KMS-11 (cell line): ENCODE measurements around the gene SLC25A28.

Source experiments
- H2AFZ ChIP-seq: fragments of 200-600 bp; sonication (generic); 2 replicates; pipeline ENCODE4 v1.6.1; 2016; ENCODE audit warnings: antibody characterized with exemption, mixed run types, low read depth
- H3K27ac ChIP-seq: fragments of 200-600 bp; sonication (generic); 2 replicates; pipeline ENCODE4 v1.6.1; 2016; ENCODE audit warnings: mild to moderate bottlenecking, mixed run types
- H3K27me3 ChIP-seq: fragments of 200-600 bp; sonication (generic); 2 replicates; pipeline ENCODE4 v1.6.1; 2017; ENCODE audit warnings: mild to moderate bottlenecking, low read depth, mixed run types, moderate library complexity; ENCODE audit not compliant: insufficient read depth
- H3K36me3 ChIP-seq: fragments of 200-600 bp; sonication (generic); 2 replicates; pipeline ENCODE4 v1.6.1; 2017; ENCODE audit warnings: mild to moderate bottlenecking, mixed run types; ENCODE audit not compliant: insufficient read depth
- H3K4me1 ChIP-seq: fragments of 200-600 bp; sonication (generic); 2 replicates; pipeline ENCODE4 v1.6.1; 2016; ENCODE audit warnings: mild to moderate bottlenecking, low read depth, mixed run types; ENCODE audit not compliant: poor library complexity, severe bottlenecking
- H3K4me2 ChIP-seq: fragments of 200-600 bp; sonication (generic); 2 replicates; pipeline ENCODE4 v1.7.0; 2016; ENCODE audit warnings: mild to moderate bottlenecking, mixed run types
- H3K4me3 ChIP-seq: fragments of 200-600 bp; sonication (generic); IDR thresholded peaks from 2 replicates; pipeline ENCODE4 v1.6.1; 2017; ENCODE audit warnings: low read depth, low read length, mixed read lengths; ENCODE audit not compliant: insufficient read depth
- H3K79me2 ChIP-seq: fragments of 200-600 bp; sonication (generic); 2 replicates; pipeline ENCODE4 v1.6.1; 2016; ENCODE audit warnings: low read depth, mixed run types; ENCODE audit not compliant: insufficient read depth
- H3K9ac ChIP-seq: fragments of 200-600 bp; sonication (generic); 2 replicates; pipeline ENCODE4 v1.6.1; 2016; ENCODE audit warnings: mild to moderate bottlenecking, mixed run types
- H4K20me1 ChIP-seq: fragments of 200-600 bp; sonication (generic); 2 replicates; pipeline ENCODE4 v1.6.1; 2016; ENCODE audit warnings: mild to moderate bottlenecking, mixed run types; ENCODE audit not compliant: insufficient read depth
- CTCF ChIP-seq: fragments of 200-600 bp; sonication (generic); conservative IDR thresholded peaks from 2 replicates; pipeline ENCODE4 v1.6.1; 2017; ENCODE audit warnings: low read depth, mild to moderate bottlenecking, antibody characterized with exemption, low read length, moderate library complexity, mixed read lengths

Gene SLC25A28

GRCh38 chr10:99615426-99615825 is 4.8 kb downstream of the SLC25A28 start:
- Histone ChIP-seq H4K20me1 (no peaks in the 10 kb centered on the region), H3K4me3 (no peak overlapping the region), H3K79me2 (peaks cover 41% of the 10 kb centered on the region; the same call in 1 of the 2 replicates), H3K36me3 (no peaks in the 10 kb centered on the region), H2AFZ (no peak overlapping the region), H3K4me1 (peaks cover 28% of the 10 kb centered on the region), H3K27ac (no peak overlapping the region), H3K4me2 (no peak overlapping the region), H3K9ac (no peak overlapping the region), H3K27me3 (no peaks in the 10 kb centered on the region)
- TF ChIP-seq CTCF: no peak

GRCh38 chr10:99612167-99612831 is 7.9 kb downstream of the SLC25A28 start:
- H4K20me1 ChIP-seq: no peaks in the 10 kb centered on the region
- H3K36me3 ChIP-seq: no peaks in the 10 kb centered on the region
- H2AFZ ChIP-seq: no peak overlapping the region

GRCh38 chr10:99611326-99611725 is 8.9 kb downstream of the SLC25A28 start:
- peaks cover 6% of the 10 kb centered on the region for H3K4me1 ChIP-seq
- no peak overlapping the region for H3K4me2 ChIP-seq
- H3K79me2 ChIP-seq: peaks cover 4% of the 10 kb centered on the region; the same call in 1 of the 2 replicates
- H3K27ac ChIP-seq: no peak overlapping the region
- no peak overlapping the region for H2AFZ ChIP-seq
- TF ChIP-seq CTCF: no peak
- no peak overlapping the region for H3K9ac ChIP-seq
- no peaks in the 10 kb centered on the region for H3K36me3 ChIP-seq
- no peaks in the 10 kb centered on the region for H3K27me3 ChIP-seq
- no peaks in the 10 kb centered on the region for H4K20me1 ChIP-seq
- no peak overlapping the region for H3K4me3 ChIP-seq

More at GRCh38 chr10:99612167-99612831, 7.9 kb downstream of the SLC25A28 start:
- H3K4me3 ChIP-seq: no peak overlapping the region
- H3K9ac ChIP-seq: no peak overlapping the region
- peak overlapping the region; percentile 19; the same call in 1 of the 2 replicates for H3K27ac ChIP-seq
- H3K4me1 ChIP-seq: peaks cover 12% of the 10 kb centered on the region
- no peaks in the 10 kb centered on the region for H3K27me3 ChIP-seq
- peaks cover 14% of the 10 kb centered on the region; the same call in 1 of the 2 replicates for H3K79me2 ChIP-seq
- H3K4me2 ChIP-seq: no peak overlapping the region
- TF ChIP-seq CTCF: peak; percentile 91

GRCh38 chr10:99610221-99610620 is 10.0 kb downstream of the SLC25A28 start:
- no peaks in the 10 kb centered on the region for H3K27me3 ChIP-seq
- H3K4me1 ChIP-seq: peaks cover 6% of the 10 kb centered on the region
- H3K9ac ChIP-seq: no peak overlapping the region
- no peaks in the 10 kb centered on the region for H4K20me1 ChIP-seq
- no peaks in the 10 kb centered on the region for H3K79me2 ChIP-seq
- no peaks in the 10 kb centered on the region for H3K36me3 ChIP-seq
- H2AFZ ChIP-seq: no peak overlapping the region
- no peak overlapping the region for H3K4me2 ChIP-seq
- no peak overlapping the region for H3K27ac ChIP-seq
- H3K4me3 ChIP-seq: no peak overlapping the region
- TF ChIP-seq CTCF: no peak
